ENCODE results near the gene SIGLEC11. TPM values are rescaled to one million over a fixed set of nuclear protein-coding genes. Genes with fewer than 3 reads are reported as not detected.
A peak's percentile ranks its signal among the peaks of the same experiment; 100 is the strongest.
"Not testable (repeated sequence)": the region's sequence is repeated elsewhere in the genome, so short reads cannot be mapped to it uniquely, and the experiment has no call there.

SIGLEC11 gene, protein sequence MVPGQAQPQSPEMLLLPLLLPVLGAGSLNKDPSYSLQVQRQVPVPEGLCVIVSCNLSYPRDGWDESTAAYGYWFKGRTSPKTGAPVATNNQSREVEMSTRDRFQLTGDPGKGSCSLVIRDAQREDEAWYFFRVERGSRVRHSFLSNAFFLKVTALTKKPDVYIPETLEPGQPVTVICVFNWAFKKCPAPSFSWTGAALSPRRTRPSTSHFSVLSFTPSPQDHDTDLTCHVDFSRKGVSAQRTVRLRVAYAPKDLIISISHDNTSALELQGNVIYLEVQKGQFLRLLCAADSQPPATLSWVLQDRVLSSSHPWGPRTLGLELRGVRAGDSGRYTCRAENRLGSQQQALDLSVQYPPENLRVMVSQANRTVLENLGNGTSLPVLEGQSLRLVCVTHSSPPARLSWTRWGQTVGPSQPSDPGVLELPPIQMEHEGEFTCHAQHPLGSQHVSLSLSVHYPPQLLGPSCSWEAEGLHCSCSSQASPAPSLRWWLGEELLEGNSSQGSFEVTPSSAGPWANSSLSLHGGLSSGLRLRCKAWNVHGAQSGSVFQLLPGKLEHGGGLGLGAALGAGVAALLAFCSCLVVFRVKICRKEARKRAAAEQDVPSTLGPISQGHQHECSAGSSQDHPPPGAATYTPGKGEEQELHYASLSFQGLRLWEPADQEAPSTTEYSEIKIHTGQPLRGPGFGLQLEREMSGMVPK
- 10 to 100 TPM in 1 of 4 donors, 1 to 10 TPM in 3; 4.4 to 25.0 (median 5.5) TPM for polyA plus RNA-seq (ENCODE audit: insufficient read length in 4 of 4)

DNA sequence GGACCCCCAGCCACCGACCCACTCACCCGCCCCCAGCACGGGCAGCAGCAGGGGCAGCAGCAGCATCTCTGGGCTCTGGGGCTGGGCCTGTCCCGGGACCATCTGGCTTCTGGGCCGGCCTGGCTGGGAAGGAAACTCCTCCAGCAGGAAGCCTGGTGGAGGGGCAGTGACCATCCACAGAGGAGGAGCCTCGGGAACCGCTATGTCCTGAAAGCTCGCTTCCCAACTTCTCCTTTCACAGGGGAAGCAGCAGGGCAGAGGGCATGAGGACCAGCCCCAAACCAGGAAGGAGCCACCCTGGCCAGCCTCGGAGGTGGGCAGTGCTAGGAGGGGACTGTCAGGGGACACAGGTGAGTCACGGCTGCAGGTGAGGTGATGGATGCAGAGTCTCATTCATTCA lies at the start of gene SIGLEC11:
Gene SIGLEC11 (minus strand): TSS at position 193 of the 400 bp plus-strand sequence. CDS start 91 bp downstream, at position 102.
- not testable (repeated sequence) for DNase-seq (ENCODE audit: low read depth in 4 of 4, low spot score in 3 of 4)

DNA sequence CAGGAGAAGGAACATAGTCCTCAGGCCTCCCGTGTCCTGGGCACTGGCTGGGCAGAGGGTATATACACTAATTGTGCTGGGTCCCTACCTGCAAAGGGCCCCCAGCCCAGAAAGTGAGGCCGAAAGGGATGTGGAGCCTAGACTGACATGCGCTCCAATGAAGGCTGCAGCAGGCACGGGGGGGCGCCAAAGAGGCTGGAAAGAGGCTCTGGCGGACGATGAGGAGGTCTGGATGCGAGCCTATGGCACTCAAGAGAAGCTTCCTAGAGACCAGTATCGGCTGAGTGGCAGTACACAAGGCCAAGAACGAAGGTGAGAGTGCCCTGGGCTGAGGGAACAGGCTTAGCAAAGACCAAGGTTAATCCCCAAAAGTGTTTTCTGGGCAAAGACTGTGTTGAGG lies 47.6 kb upstream of the SIGLEC11 start:
- DNase-seq (ENCODE audit: low read depth in 4 of 4, low spot score in 3 of 4): no peak

GRCh38 chr19:50007947-50008346 lies 47.0 kb upstream of the SIGLEC11 start:
- no peak for DNase-seq (ENCODE audit: low read depth in 4 of 4, low spot score in 3 of 4)

DNA sequence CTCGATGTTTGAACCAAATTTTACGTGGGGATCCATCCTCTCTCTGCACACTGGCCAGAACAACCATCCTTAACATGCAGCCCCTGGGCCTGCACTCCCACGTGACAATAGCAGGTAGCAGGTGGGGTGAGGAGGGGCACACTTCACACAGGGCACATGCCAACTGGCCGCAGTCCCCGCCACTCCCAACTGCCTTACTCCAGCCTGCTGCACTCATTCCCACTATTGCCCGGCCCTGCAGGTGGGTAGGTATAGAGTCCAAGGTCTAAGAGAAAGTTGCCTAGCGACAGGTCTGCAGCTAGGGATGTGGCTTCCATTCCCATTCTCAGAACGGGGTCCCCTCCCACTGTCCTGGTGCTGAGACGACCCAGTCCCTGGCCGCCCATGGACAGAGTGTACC lies 46.2 kb upstream of the SIGLEC11 start:
- no peak for DNase-seq (ENCODE audit: low read depth in 4 of 4, low spot score in 3 of 4)

DNA sequence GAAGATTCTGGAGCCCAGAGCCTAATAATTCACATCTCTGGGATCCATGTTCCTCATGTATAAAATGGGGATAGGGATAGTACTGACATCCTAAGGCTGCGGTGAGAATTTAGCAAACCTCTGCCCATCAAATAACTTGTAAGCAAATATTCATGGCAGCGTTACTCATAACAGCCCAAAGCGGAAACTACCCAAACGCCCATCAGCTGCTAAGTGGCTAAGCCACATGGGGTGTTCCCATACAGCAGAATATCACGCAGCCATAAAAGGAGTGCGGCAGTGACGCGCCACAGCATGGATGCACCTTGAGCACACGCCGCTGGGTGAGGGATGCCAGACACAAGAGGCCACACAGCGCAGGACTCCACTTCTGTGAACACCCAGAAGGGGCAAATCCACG lies 44.5 kb upstream of the SIGLEC11 start:
- DNase-seq (ENCODE audit: low read depth in 4 of 4, low spot score in 3 of 4): no peak

DNA sequence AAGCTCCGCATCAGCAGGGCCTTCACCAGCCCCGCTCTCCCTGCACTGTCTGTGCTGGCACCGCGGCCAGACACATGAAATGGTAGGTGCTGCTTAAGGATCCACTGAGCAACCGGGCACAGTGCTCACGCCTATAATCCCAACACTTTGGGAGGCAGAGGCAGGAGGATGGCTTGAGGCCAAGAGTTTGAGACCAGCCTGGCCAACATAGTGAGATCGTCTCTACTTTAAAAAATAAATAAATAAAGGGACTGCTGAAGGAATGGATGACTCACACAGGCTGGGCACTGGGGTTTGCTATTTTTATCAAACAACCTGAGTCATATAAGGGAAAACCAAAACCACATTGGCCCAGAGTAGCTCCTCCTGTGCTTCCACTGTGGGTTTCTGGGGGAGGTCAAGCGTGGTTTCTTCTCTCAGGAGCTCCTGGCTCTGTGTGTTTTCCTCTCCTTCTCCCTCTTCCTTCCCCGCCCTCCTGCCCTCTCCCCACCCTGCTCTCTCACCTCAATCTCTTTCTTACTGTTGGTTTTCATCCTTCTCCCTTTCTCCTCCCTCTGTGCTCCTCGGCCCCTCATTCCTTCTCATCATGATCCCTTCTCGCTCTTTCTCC lies 42.9 kb upstream of the SIGLEC11 start:
- no peak for DNase-seq (ENCODE audit: low read depth in 4 of 4, low spot score in 3 of 4)

DNA sequence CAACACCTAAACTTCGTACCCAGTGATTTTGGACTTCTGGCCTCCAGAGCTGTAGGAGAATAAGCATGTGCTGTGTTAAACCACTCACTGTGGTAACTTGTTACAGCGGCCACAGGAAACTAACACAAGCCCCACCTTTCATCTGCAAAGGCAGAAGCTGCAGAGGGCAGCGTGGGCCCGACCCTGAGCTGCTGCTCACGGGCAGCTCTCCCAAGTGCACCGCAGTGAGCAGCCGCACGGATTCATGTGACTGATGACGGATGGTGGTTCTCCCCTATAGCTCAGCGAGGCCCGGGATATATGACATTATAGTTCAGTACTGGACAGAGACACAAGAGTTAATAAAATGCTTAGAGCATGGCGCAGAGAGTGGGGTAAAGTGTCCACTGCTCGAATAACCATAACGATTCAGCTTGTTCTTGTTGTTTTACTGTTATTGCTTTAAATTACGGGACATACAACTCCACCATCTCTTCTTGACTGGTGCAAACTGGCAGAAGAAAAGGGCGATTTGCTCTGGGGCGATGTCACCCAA lies 42.3 kb upstream of the SIGLEC11 start:
- DNase-seq (ENCODE audit: low read depth in 4 of 4, low spot score in 3 of 4): no peak

GRCh38 chr19:50002386-50002960 lies 41.5 kb upstream of the SIGLEC11 start:
- no peak for DNase-seq (ENCODE audit: low read depth in 4 of 4, low spot score in 3 of 4)

DNA sequence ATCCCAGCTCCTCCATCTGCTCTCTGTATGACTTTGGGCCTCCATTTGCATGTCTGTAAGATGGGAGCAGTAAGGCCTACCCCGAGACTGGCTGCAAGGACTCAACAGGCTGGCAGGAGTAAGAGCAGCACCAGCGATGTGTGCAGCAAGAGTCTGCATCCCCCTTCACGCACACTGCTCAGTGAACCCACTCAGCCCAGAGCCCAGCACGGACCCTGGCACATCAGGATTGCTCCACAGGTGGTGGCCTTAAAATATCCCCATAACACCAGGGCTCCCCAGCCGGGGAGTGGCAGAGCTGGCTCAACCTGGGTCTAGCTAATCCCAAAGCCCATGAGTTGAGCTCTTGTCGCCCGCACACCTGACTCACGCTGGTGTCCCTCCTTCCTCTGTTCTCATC lies 40.8 kb upstream of the SIGLEC11 start:
- no peak for DNase-seq (ENCODE audit: low read depth in 4 of 4, low spot score in 3 of 4)

GRCh38 chr19:50000841-50001557 lies 40.0 kb upstream of the SIGLEC11 start:
- DNase-seq (ENCODE audit: low read depth in 4 of 4, low spot score in 3 of 4): no peak

DNA sequence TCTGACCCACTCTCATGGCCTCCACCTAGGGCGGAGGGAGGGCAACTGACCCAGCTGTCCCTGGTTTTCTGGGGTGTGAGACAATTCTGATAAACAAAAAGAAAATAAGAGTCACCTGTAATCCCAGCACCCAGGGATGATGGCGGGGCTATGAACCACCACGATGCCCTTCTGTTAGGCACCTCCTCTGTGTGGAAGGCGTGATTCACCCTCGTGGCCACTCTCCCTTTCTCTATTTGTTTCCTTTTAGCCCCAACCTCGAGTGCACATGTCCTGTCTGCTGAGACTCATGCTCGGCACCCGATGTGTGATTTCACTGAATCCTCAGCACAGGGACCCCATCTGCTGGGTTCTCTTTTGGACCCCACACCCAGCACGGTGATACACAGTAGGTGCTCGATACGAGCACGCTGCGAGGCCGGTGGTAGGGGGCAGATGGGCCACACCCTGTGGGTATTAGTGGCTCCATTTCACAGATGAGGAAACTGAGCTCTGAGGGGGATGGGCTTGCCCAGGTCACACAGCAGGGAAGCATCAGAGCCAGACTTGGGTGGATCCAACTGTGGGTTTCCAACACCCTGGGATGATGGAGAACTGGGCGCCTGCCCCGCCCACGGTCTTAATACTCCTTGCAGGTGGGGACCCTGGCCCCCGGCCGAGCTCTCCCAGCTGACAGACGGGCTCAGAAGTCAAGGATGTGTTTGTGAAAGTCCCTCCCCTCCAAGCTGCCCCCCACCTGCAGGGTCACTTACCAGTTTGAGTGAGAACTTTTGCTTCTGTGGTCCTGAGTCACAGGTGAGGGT lies 39.3 kb upstream of the SIGLEC11 start:
- no peak for DNase-seq (ENCODE audit: low read depth in 4 of 4, low spot score in 3 of 4)

- DNase-seq (ENCODE audit: low read depth in 4 of 4, low spot score in 3 of 4): no peak
Observed at GRCh38 chr19:49999371-50000010, 38.5 kb upstream of the SIGLEC11 start.

- no peak for DNase-seq (ENCODE audit: low read depth in 4 of 4, low spot score in 3 of 4)
Observed at GRCh38 chr19:49997709-49998108, 36.7 kb upstream of the SIGLEC11 start.

- DNase-seq (ENCODE audit: low read depth in 4 of 4, low spot score in 3 of 4): no peak
Observed at GRCh38 chr19:49988433-49988832, 27.5 kb upstream of the SIGLEC11 start.

- no peak for DNase-seq (ENCODE audit: low read depth in 4 of 4, low spot score in 3 of 4)
Observed at GRCh38 chr19:49988007-49988406, 27.0 kb upstream of the SIGLEC11 start.

GRCh38 chr19:49987159-49987698 lies 26.3 kb upstream of the SIGLEC11 start:
- peak; percentile 88 to 96 (median 93) for DNase-seq (ENCODE audit: low read depth in 4 of 4, low spot score in 3 of 4)

DNA sequence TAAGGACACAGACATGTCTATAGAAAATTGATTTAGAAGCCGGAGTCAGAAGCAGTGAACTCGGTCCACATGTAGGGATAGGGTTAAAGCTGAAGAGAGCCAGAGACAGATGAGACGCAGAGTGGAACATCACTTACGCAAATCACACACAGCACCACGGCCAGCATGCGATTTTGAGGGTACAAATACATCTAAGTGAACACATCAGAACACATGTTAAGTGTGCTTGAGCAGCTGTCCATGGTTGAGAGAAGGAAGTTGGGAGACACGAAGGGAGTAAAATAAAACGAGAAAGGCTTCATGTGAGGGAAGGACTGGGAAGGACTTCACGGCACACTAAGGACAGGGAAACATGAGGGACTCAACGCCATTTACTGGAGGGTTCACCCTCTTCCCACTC lies 25.4 kb upstream of the SIGLEC11 start:
- DNase-seq (ENCODE audit: low read depth in 4 of 4, low spot score in 3 of 4): no peak

DNA sequence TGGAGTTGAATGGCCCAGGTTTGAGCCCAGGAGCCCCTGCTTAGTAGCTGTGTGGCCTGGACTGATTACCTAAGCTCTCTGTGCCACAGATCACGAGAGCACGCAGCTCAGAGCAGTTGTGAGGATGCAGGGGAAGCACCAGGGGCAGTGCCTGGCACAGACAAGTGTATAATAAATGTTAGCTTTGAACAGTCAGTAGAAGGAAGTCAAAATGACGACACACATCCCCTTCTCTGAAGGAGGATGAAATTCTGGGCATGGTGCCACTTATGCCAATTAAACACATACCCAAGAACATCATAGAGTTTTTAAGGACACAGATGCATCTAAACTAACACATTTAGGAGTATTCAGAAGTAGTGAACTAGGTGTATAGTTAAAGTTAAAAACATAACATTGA lies 24.9 kb upstream of the SIGLEC11 start:
- DNase-seq (ENCODE audit: low read depth in 4 of 4, low spot score in 3 of 4): no peak

DNA sequence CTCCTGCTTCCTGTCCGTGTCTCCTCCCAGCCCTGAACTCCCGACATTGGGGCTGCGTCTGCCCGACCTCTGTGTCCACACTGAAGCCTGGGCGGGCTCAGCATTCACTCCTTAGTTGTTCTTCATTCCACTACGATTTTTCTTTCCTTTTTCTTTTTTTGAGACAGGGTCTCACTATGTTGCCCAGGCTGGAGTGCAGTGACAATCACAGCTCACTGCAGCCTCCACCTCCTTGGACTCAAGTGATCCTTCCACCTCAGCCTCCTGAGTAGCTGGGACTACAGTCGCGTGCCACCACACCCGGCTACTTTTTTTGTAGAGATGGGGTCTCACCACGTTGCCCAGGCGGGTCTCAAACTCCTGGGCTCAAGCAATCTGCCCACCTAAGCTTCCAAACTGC lies 23.5 kb upstream of the SIGLEC11 start:
- no peak for DNase-seq (ENCODE audit: low read depth in 4 of 4, low spot score in 3 of 4)
